Osteoblast (primary cell): Measurements from ENCODE around the gene GATC. TPM values are rescaled to one million over a fixed set of nuclear protein-coding genes. Genes with fewer than 3 reads are reported as not detected.

Experiments used
- DNase-seq: peaks from one replicate; pipeline ENCODE4 v3.0.0; 2011; ENCODE audit warnings: low spot score, mixed read lengths; ENCODE audit not compliant: insufficient read length; ENCODE audit errors: missing footprints
- H2AFZ ChIP-seq: 2 replicates; pipeline ENCODE4 v1.6.0; 2011; ENCODE audit warnings: mild to moderate bottlenecking, low read length
- H3K27ac ChIP-seq: 2 replicates; pipeline ENCODE4 v1.5.1; 2011; ENCODE audit warnings: mild to moderate bottlenecking, low read depth, low read length, moderate library complexity
- H3K27me3 ChIP-seq: 2 replicates; pipeline ENCODE4 v1.6.0; 2012; ENCODE audit warnings: mild to moderate bottlenecking, control low read depth, inconsistent platforms, low read length, moderate library complexity; ENCODE audit not compliant: insufficient read depth
- H3K36me3 ChIP-seq: 2 replicates; pipeline ENCODE4 v1.5.1; 2011; ENCODE audit warnings: mild to moderate bottlenecking, low read length, control low read depth, moderate library complexity; ENCODE audit not compliant: insufficient read depth
- H3K4me1 ChIP-seq: 2 replicates; pipeline ENCODE4 v1.5.1; 2011; ENCODE audit warnings: mild to moderate bottlenecking, low read length, control low read depth, moderate library complexity; ENCODE audit not compliant: insufficient read depth
- H3K4me2 ChIP-seq: 2 replicates; pipeline ENCODE4 v1.6.0; 2011; ENCODE audit warnings: mild to moderate bottlenecking, low read length; ENCODE audit not compliant: insufficient read depth
- H3K4me3 ChIP-seq: fragments of 200-600 bp; sonication (generic); 3 replicates; pipeline ENCODE4 v1.5.1; 2012; ENCODE audit warnings: mild to moderate bottlenecking, low read length, inconsistent platforms; ENCODE audit not compliant: insufficient read depth
- H3K79me2 ChIP-seq: 2 replicates; pipeline ENCODE4 v1.6.0; 2012; ENCODE audit warnings: mild to moderate bottlenecking, low read length, control low read depth, inconsistent platforms; ENCODE audit not compliant: insufficient read depth
- H3K9me3 ChIP-seq: 2 replicates; pipeline ENCODE4 v1.5.1; 2011; ENCODE audit warnings: low read depth, low read length, control low read depth
- H4K20me1 ChIP-seq: 2 replicates; pipeline ENCODE4 v1.6.0; 2012; ENCODE audit warnings: mild to moderate bottlenecking, low read length, control low read depth; ENCODE audit not compliant: insufficient read depth
- total RNA-seq: library from RNA; depleted of rRNA; stranded (reverse); fragments of >200 nt; gene quantifications from 2 replicates; pipeline ENCODE4 v1.2.3, GENCODE V29; 2012
- TF ChIP-seq, protein P1 (sequence below): IDR thresholded peaks from 2 replicates; pipeline ENCODE4 v1.5.1; 2011; ENCODE audit warnings: mild to moderate bottlenecking, low read depth, low read length, moderate library complexity; ENCODE audit errors: extremely low read depth

Gene GATC
- total RNA-seq, 1 donor, result 14.5 TPM

DNA sequence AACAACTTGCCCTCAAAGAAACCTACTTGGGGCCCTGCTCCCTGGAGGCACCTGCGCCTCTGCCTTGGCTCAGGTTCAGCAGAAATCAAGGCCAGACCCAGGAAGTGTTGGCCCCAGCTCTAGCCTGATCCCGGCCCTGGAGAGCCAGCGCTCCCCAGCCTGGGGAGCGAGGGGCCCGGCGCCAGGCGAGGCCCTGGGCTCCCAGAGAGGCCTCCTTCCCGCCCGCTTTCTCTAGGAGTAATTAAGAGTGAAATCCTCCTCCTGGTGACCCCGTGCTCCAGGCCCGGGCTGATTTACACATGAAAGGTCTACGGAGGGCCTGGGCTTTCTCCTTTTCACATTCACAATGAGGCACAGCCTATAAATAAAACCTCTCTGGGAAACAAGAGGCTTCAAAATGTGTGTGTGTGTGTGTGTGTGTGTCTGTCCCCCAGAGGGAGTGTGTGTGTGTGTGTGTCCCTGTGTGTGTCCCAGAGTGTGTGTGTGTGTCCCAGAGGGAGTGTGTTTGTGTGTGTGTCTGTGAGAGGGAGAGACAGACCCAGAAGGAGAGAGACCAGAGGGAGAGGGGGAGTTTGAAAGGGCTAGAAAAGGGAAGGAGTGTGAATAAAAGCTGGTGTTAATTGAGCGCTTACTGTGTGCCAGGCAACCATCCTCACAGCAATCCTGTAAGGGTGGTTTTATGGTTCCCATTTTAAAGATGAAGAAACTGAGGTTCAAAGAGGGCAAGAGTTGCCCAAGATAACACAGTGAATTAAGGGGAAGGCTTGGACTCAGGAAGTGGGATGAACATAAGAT is 32.1 kb upstream of the GATC start:
- H4K20me1 ChIP-seq, result no peaks in the 10 kb centered on the region
- H3K9me3 ChIP-seq, result no peaks in the 10 kb centered on the region
- no peaks in the 10 kb centered on the region for H3K27me3 ChIP-seq
- H3K4me2 ChIP-seq, result no peak overlapping the region
- no peak overlapping the region for H3K4me3 ChIP-seq
- H3K27ac ChIP-seq, result no peak overlapping the region
- no peaks in the 10 kb centered on the region for H3K79me2 ChIP-seq
- no peaks in the 10 kb centered on the region for H3K36me3 ChIP-seq
- TF ChIP-seq, protein P1, sequence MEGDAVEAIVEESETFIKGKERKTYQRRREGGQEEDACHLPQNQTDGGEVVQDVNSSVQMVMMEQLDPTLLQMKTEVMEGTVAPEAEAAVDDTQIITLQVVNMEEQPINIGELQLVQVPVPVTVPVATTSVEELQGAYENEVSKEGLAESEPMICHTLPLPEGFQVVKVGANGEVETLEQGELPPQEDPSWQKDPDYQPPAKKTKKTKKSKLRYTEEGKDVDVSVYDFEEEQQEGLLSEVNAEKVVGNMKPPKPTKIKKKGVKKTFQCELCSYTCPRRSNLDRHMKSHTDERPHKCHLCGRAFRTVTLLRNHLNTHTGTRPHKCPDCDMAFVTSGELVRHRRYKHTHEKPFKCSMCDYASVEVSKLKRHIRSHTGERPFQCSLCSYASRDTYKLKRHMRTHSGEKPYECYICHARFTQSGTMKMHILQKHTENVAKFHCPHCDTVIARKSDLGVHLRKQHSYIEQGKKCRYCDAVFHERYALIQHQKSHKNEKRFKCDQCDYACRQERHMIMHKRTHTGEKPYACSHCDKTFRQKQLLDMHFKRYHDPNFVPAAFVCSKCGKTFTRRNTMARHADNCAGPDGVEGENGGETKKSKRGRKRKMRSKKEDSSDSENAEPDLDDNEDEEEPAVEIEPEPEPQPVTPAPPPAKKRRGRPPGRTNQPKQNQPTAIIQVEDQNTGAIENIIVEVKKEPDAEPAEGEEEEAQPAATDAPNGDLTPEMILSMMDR, result no peak
- no peak for DNase-seq
- no peak overlapping the region for H2AFZ ChIP-seq
- H3K4me1 ChIP-seq, result no peaks in the 10 kb centered on the region

DNA sequence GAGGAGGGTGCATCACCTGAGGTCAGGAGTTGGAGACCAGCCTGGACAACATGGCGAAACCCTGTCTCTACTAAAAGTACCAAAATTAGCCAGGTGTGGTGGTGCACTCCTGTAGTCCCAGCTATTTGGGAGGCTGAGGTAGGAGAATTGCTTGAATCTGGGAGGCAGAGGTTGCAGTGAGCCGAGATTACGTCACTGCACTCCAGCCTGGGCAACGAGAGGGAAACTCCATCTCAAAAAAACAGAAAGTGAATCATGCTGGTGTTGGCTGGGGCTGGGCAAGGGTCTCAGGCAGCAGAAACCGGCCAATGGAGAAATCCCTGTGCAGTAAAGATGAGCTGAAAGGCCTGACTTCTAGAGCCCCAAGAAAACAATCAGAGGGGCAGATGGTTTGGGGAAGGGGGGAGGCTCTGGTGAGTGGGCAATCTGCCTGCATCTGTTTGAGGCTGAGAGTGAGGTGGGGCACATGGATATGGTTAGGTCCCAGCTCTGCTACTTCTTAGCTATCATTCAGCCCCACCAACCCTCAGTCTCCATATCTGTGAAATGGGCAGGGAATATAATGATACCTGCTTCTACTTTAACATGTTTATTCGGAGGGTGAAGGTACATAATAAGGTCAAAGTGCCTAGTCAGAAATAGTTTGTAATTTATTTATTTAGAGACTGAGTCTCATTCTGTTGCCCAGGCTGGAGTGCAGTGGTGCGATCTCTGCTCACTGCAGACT is 29.6 kb upstream of the GATC start:
- no peak overlapping the region for H3K4me3 ChIP-seq
- H3K9me3 ChIP-seq, result no peaks in the 10 kb centered on the region
- H3K4me1 ChIP-seq, result no peaks in the 10 kb centered on the region
- H4K20me1 ChIP-seq, result no peaks in the 10 kb centered on the region
- no peak for DNase-seq
- no peak overlapping the region for H2AFZ ChIP-seq
- TF ChIP-seq, protein P1, result no peak
- no peaks in the 10 kb centered on the region for H3K79me2 ChIP-seq
- H3K4me2 ChIP-seq, result no peak overlapping the region
- H3K27ac ChIP-seq, result no peak overlapping the region
- no peaks in the 10 kb centered on the region for H3K27me3 ChIP-seq
- no peaks in the 10 kb centered on the region for H3K36me3 ChIP-seq

DNA sequence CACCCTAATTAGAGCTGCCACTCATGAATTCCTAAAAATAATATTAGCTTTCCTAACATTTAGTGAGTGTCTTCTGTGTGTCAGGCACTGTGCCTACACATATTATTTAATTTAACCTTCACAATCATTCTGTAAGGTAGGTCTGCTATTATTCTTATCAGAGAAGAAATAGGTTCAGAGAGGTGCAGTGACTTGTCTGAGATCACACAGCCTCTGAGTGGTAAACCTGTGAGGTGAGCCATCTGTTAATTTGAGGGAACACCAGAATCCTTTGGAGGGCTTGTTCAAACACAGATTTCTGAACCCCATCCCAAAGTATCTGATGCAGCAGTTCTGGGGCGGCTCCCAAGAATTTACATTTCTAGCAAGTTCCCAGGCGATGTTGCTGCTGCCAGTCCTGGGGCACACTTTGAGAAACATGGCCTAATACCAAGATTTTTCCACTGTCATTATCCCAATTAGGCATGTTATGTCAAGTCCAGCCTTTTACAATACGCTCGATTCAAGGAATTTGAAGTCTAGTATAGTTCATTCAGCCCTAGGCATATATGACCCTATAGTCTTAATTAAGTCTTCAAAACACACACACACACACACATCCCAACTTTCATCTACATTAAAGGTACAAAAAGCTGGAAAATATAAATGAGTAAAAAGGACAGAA is 28.2 kb upstream of the GATC start:
- no peak for DNase-seq
- Histone ChIP-seq H2AFZ (no peak overlapping the region), H3K4me1 (no peaks in the 10 kb centered on the region), H3K36me3 (no peaks in the 10 kb centered on the region), H3K27ac (no peak overlapping the region), H3K9me3 (no peaks in the 10 kb centered on the region), H3K4me3 (no peak overlapping the region), H3K4me2 (no peak overlapping the region), H3K27me3 (no peaks in the 10 kb centered on the region), H4K20me1 (no peaks in the 10 kb centered on the region), H3K79me2 (no peaks in the 10 kb centered on the region)
- TF ChIP-seq, protein P1, result no peak

DNA sequence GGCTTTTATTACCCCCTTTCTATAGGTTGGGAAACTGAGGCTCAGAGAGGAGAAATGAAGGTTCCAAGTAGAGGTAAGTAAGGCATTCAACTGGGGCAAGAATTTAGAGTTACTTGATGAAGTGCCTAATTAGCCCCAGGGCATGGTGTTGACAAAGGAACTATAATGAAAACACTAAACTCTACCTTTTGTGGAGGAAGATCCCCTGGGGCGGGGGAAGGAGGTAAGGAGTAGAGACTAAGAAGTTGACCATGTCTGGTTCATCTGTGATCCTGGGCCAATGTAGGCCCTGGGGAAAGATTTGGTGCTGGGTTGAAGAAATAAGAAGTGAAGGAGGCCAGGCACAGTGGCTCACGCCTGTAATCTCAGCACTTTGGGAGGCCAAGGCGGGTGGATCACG is 24.5 kb upstream of the GATC start:
- no peak for DNase-seq
- H3K27ac ChIP-seq, result no peak overlapping the region
- no peaks in the 10 kb centered on the region for H3K9me3 ChIP-seq
- TF ChIP-seq, protein P1, result no peak
- H3K4me3 ChIP-seq, result no peak overlapping the region
- H3K4me2 ChIP-seq, result no peak overlapping the region
- no peaks in the 10 kb centered on the region for H3K36me3 ChIP-seq
- no peaks in the 10 kb centered on the region for H3K79me2 ChIP-seq
- H3K4me1 ChIP-seq, result no peaks in the 10 kb centered on the region
- no peaks in the 10 kb centered on the region for H4K20me1 ChIP-seq
- no peak overlapping the region for H2AFZ ChIP-seq
- no peaks in the 10 kb centered on the region for H3K27me3 ChIP-seq
